ENCODE measurements around the gene POLR3B.

POLR3B gene

GRCh38 chr12:106519607-106520021 lies 162.1 kb downstream of the POLR3B start:
- Histone ChIP-seq H3K27me3 (ENCODE audit: insufficient read depth, poor library complexity, severe bottlenecking) (no peaks in the 10 kb centered on the region), H3K27ac (replicated peaks) (no peak overlapping the region), H3K4me3 (replicated peaks; ENCODE audit: insufficient read depth, low read length) (no peak overlapping the region)
- DNase-seq (ENCODE audit: low read depth in 1 of 2, low spot score in 1 of 2): no peak
- TF ChIP-seq SPI1 (IDR thresholded peaks at IDR 0.05; ENCODE audit: borderline replicate concordance, low read depth): no peak
- TF ChIP-seq POLR2AphosphoS5 (IDR thresholded peaks at IDR 0.05; ENCODE audit: low read depth): no peak
- no peak for TF ChIP-seq CTCF (IDR thresholded peaks at IDR 0.05; ENCODE audit: insufficient read depth, low read length)
- TF ChIP-seq REST (IDR thresholded peaks at IDR 0.05; ENCODE audit: insufficient replicate concordance, low read depth): no peak

DNA sequence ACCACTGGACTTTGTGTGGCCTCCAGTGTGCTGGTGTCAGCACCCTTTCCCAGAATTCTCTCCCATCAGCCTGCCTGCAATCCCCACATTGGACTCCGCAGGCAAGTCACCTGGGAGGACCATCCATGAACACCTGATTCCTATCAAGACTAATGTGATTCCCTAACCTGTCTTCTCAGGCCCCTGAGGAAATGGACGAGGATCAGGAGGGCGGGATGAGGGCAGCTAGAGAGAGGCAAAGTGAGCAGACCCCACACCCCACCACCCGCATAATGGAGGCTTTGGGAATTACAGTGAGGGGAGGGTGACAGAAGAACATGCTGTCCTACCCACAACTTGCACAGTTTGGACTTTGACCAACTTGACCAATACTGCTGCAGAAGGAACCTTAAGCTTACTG lies 164.4 kb downstream of the POLR3B start:
- Histone ChIP-seq H3K4me3 (replicated peaks; ENCODE audit: insufficient read depth, low read length) (no peak overlapping the region), H3K27me3 (ENCODE audit: insufficient read depth, poor library complexity, severe bottlenecking) (no peaks in the 10 kb centered on the region), H3K27ac (replicated peaks) (no peak overlapping the region)
- DNase-seq (ENCODE audit: low read depth in 1 of 2, low spot score in 1 of 2): no peak
- TF ChIP-seq SPI1 (IDR thresholded peaks at IDR 0.05; ENCODE audit: borderline replicate concordance, low read depth): no peak

DNA sequence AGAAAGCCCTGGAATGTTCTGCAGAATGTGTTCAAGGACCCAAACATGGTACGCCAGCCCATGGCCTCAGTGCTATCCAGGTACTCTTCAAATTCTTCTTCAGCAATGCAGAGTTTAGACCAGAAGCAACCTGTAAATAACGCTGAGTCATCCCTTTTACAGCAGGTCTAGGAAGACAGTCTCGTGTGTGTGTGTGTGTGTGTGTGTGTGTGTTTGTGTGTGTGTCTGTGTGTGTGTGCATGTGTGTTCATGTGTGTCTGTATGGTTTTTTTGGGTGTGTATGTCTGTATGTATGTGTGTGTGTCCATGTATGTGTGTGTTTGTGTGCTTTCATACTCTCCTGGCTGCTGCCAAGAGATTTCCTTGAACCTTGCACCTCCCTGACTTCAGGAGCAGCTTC lies 165.2 kb downstream of the POLR3B start:
- no peak overlapping the region for H3K4me3 ChIP-seq (replicated peaks; ENCODE audit: insufficient read depth, low read length)
- TF ChIP-seq CTCF (IDR thresholded peaks at IDR 0.05; ENCODE audit: insufficient read depth, low read length) (no peak), POLR2AphosphoS5 (IDR thresholded peaks at IDR 0.05; ENCODE audit: low read depth) (no peak), GABPA (IDR thresholded peaks at IDR 0.05; ENCODE audit: low read depth) (no peak), REST (IDR thresholded peaks at IDR 0.05; ENCODE audit: insufficient replicate concordance, low read depth) (no peak), SPI1 (IDR thresholded peaks at IDR 0.05; ENCODE audit: borderline replicate concordance, low read depth) (no peak)
- H3K27ac ChIP-seq (replicated peaks): no peak overlapping the region
- DNase-seq (ENCODE audit: low read depth in 1 of 2, low spot score in 1 of 2): no peak
- H3K27me3 ChIP-seq (ENCODE audit: insufficient read depth, poor library complexity, severe bottlenecking): no peaks in the 10 kb centered on the region

DNA sequence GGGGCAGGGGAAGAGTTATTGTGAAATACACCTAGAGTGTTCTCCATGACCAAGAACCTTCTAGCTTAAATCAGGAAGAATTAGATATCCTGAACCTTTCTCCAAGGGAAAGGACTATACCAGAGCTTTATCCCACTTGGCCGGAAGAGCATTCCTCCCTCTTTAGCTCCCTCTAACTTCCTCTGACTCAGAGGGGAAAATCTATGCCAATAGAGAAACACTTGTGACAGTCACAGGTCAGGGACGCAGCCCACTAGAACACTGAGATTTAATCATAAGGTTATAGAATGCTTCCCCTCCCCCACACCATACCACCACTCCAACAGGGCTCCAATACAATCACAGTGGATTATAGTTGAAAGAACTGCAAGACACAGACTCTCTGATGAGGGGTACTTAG lies 169.8 kb downstream of the POLR3B start:
- TF ChIP-seq SPI1 (IDR thresholded peaks at IDR 0.05; ENCODE audit: borderline replicate concordance, low read depth): no peak
- no peak for TF ChIP-seq POLR2AphosphoS5 (IDR thresholded peaks at IDR 0.05; ENCODE audit: low read depth)
- TF ChIP-seq REST (IDR thresholded peaks at IDR 0.05; ENCODE audit: insufficient replicate concordance, low read depth): no peak
- TF ChIP-seq GABPA (IDR thresholded peaks at IDR 0.05; ENCODE audit: low read depth): no peak
- TF ChIP-seq CTCF (IDR thresholded peaks at IDR 0.05; ENCODE audit: insufficient read depth, low read length): no peak

More for the DNA sequence above, 169.8 kb downstream of the POLR3B start:
- no peak for DNase-seq (ENCODE audit: low read depth in 1 of 2, low spot score in 1 of 2)
- Histone ChIP-seq H3K27me3 (ENCODE audit: insufficient read depth, poor library complexity, severe bottlenecking) (no peaks in the 10 kb centered on the region), H3K4me3 (replicated peaks; ENCODE audit: insufficient read depth, low read length) (no peak overlapping the region), H3K27ac (replicated peaks) (no peak overlapping the region)
